Muscle layer of colon (tissue), 2 donors: Measurements from ENCODE around the gene APAF1.

Experiments used
- H3K27ac ChIP-seq: one replicate; pipeline ENCODE4 v1.7.0; 2013; ENCODE audit warnings: low read depth, mild to moderate bottlenecking, low read length, moderate library complexity
- H3K27me3 ChIP-seq, 2 donors: one replicate each; pipeline ENCODE4 v1.7.0; 2013; ENCODE audit warnings: low read length in 2 of 2, mild to moderate bottlenecking in 2 of 2; ENCODE audit not compliant: insufficient read depth in 2 of 2, control insufficient read depth in 1 of 2
- H3K36me3 ChIP-seq: one replicate; pipeline ENCODE4 v1.7.0; 2013; ENCODE audit warnings: mild to moderate bottlenecking, low read length; ENCODE audit not compliant: insufficient read depth
- H3K4me1 ChIP-seq: one replicate; pipeline ENCODE4 v1.7.0; 2013; ENCODE audit warnings: mild to moderate bottlenecking, low read length; ENCODE audit not compliant: insufficient read depth
- H3K4me3 ChIP-seq, 2 donors: one replicate each; pipeline ENCODE4 v1.7.0; 2013; ENCODE audit warnings: low read length in 2 of 2, low read depth in 1 of 2, mild to moderate bottlenecking in 1 of 2, moderate library complexity in 1 of 2
- H3K9ac ChIP-seq: one replicate; pipeline ENCODE4 v1.7.0; 2013; ENCODE audit warnings: low read length
- H3K9me3 ChIP-seq: one replicate; pipeline ENCODE4 v1.7.0; 2013; ENCODE audit warnings: mild to moderate bottlenecking, low read length
- donor health status: abdominal sarcoma.
- donor health status: Adenocarcinoma of cecum.

Gene APAF1

DNA sequence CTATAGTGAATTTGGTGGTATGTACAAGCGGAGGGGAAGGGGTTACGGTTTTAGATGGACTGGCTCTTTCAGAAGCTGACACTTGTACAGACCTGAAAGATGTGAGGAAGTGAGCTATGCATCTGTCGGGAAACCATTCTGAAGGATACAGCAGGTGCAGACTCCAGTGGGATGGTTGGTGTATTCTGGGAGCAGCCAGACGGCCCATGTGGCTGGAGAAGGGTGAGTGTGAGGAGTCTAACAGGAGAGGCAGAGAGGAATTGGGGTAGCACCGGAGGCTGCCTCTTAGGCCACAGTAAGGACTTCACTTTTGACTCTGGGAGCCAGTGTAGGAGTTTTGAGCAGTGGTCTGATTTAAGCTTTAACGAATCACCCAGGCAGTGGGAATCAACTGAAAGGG is 90.7 kb downstream of the APAF1 start:
- no peaks in the 10 kb centered on the region for H3K27me3 ChIP-seq
- H3K4me3 ChIP-seq, result no peak overlapping the region
- no peak overlapping the region for H3K27ac ChIP-seq
- H3K36me3 ChIP-seq, result peaks cover 7% of the 10 kb centered on the region
- H3K9me3 ChIP-seq, result no peaks in the 10 kb centered on the region
- no peak overlapping the region for H3K9ac ChIP-seq
- H3K4me1 ChIP-seq, result no peaks in the 10 kb centered on the region

GRCh38 chr12:98736352-98737321 is 91.5 kb downstream of the APAF1 start:
- Histone ChIP-seq H3K9me3 (no peaks in the 10 kb centered on the region), H3K36me3 (no peaks in the 10 kb centered on the region), H3K4me1 (no peaks in the 10 kb centered on the region), H3K9ac (no peak overlapping the region), H3K27me3 (no peaks in the 10 kb centered on the region), H3K4me3 (no peak overlapping the region), H3K27ac (no peak overlapping the region)

DNA sequence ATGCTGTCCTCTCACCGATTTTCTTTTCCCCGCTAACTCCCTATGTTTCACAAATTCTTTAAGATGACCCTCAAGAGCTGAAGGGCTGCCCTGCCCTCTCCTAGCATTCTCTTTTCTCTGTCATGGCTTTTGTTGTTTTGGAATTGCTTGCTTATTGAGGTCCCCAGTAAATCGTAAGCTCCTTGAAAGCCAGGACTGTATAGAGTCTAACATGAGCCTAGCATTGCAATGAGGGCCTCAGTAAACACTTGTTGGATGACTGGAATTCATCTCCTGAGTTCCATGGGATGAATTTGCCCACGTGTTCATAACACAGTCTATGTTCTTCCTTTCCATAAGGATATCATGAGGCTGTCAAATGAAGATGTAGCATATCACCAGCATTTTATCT is 92.2 kb downstream of the APAF1 start:
- no peaks in the 10 kb centered on the region for H3K4me1 ChIP-seq
- H3K4me3 ChIP-seq, result no peak overlapping the region
- H3K9me3 ChIP-seq, result no peaks in the 10 kb centered on the region
- H3K27ac ChIP-seq, result no peak overlapping the region
- no peaks in the 10 kb centered on the region for H3K36me3 ChIP-seq
- no peak overlapping the region for H3K9ac ChIP-seq
- H3K27me3 ChIP-seq, result no peaks in the 10 kb centered on the region

DNA sequence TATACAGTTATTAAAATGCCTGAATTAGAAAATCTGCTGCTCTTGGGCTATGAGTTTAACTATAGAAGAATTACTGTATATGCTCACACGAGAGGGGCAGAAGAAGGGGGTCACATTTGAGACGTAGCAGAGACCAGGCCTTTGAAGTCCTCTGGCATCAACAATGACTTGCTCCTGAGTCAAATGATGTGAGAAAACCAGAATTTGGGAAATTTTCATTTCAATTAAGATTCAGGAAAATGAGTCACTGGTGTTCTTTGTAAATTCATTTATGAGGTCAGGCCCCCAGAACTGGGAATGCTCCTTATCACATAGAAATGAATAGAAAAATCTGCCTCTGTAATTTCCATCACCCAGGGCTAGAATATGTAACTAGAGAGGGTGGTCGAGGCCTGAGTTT is 92.9 kb downstream of the APAF1 start:
- Histone ChIP-seq H3K4me3 (no peak overlapping the region), H3K9me3 (no peaks in the 10 kb centered on the region), H3K36me3 (no peaks in the 10 kb centered on the region), H3K27me3 (no peaks in the 10 kb centered on the region), H3K9ac (no peak overlapping the region), H3K4me1 (no peaks in the 10 kb centered on the region), H3K27ac (no peak overlapping the region)

GRCh38 chr12:98738539-98738938 is 93.4 kb downstream of the APAF1 start:
- Histone ChIP-seq H3K4me3 (no peak overlapping the region), H3K27ac (no peak overlapping the region), H3K9ac (no peak overlapping the region), H3K9me3 (no peaks in the 10 kb centered on the region), H3K4me1 (no peaks in the 10 kb centered on the region), H3K27me3 (no peaks in the 10 kb centered on the region), H3K36me3 (no peaks in the 10 kb centered on the region)

DNA sequence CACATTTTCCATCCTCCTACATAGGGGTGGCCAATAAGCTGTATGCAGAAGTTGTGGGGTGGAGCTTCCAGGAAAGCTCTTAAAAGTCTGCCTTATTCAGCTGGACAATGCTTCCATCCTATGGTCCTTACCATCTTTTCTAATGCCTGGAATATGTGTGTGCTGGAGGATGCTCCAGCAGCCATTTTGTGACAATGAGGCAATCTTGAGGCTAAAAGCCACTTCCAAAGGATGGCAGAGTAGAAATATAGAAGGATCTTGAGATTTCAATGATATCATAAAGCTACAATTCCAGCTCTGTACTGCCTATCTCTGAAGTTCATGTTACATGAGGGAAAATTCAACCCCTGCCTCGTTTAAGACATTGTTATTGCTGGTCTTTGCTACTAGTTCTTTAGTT is 95.7 kb downstream of the APAF1 start:
- no peak overlapping the region for H3K27ac ChIP-seq

GRCh38 chr12:98741196-98741555 is 96.1 kb downstream of the APAF1 start:
- Histone ChIP-seq H3K27me3 (peaks cover 0 to 2% of the 10 kb centered on the region in 2 donors), H3K27ac (no peak overlapping the region), H3K4me1 (peaks cover 4% of the 10 kb centered on the region), H3K4me3 (no peak overlapping the region), H3K36me3 (no peaks in the 10 kb centered on the region), H3K9ac (no peak overlapping the region), H3K9me3 (no peaks in the 10 kb centered on the region)

More for the DNA sequence above, 95.7 kb downstream of the APAF1 start:
- Histone ChIP-seq H3K36me3 (no peaks in the 10 kb centered on the region), H3K4me1 (peaks cover under 1% of the 10 kb centered on the region), H3K27me3 (no peaks in the 10 kb centered on the region), H3K4me3 (no peak overlapping the region), H3K9me3 (no peaks in the 10 kb centered on the region), H3K9ac (no peak overlapping the region)

GRCh38 chr12:98741556-98742265 is 96.6 kb downstream of the APAF1 start:
- Histone ChIP-seq H3K4me1 (peaks cover 6% of the 10 kb centered on the region), H3K36me3 (no peaks in the 10 kb centered on the region), H3K4me3 (no peak overlapping the region), H3K9ac (no peak overlapping the region), H3K9me3 (no peaks in the 10 kb centered on the region), H3K27ac (no peak overlapping the region), H3K27me3 (peaks cover 0 to 7% of the 10 kb centered on the region in 2 donors)

DNA sequence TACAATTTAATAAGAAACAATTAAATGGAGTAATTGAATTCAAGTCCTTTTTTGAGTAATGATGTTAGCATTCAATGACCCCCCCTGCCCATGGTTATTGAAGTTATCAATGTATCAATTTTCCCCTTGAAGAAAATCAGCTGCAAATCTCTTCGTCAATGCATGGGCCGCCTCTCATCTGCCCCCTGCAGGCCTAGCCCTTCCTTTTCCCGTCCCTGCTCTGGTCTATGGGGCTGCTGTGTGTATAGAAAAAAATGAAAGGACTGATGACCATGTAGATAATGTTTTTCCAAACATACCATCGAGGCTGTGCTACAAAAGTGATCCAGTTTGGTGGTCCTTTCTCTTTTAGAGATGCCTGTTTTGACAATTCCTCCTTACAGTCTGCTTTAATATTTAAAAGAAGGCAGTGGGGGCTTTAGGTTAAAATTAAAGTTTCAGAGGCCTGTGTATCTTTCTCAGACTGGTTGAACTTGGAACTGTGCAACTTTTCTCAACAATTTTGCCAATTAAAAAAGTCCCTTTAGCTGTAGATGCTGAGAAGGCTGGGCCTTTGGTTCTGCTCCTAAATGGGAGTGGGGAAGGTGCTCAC is 98.4 kb downstream of the APAF1 start:
- H3K27me3 ChIP-seq, result peaks cover 0 to 7% of the 10 kb centered on the region in 2 donors
- no peak overlapping the region for H3K4me3 ChIP-seq
- H3K27ac ChIP-seq, result no peak overlapping the region
- H3K4me1 ChIP-seq, result peaks cover 6% of the 10 kb centered on the region
- no peak overlapping the region for H3K9ac ChIP-seq
- H3K36me3 ChIP-seq, result no peaks in the 10 kb centered on the region
- no peaks in the 10 kb centered on the region for H3K9me3 ChIP-seq

DNA sequence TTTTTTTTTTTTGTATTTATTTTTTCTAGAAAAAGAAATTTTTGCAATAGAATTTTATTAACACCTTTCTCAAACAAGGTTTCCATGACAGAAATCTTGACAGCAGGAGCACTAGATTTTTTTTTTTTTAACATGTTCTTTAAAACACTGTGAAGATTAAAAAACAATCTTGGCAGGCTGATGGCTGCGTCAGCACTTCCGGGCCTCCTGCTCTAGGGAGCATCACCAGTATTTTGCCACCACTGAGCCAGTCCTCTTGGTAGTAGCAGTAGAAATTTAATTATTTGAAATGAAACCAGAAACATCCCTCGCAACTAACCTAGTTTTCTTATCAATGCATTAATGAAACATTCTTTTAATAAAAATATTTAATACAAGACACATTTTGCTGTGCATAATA is 99.6 kb downstream of the APAF1 start:
- Histone ChIP-seq H3K27me3 (peaks cover 0 to 7% of the 10 kb centered on the region in 2 donors), H3K4me3 (no peak overlapping the region), H3K9me3 (no peaks in the 10 kb centered on the region), H3K27ac (no peak overlapping the region), H3K9ac (no peak overlapping the region), H3K4me1 (peaks cover 6% of the 10 kb centered on the region), H3K36me3 (no peaks in the 10 kb centered on the region)

DNA sequence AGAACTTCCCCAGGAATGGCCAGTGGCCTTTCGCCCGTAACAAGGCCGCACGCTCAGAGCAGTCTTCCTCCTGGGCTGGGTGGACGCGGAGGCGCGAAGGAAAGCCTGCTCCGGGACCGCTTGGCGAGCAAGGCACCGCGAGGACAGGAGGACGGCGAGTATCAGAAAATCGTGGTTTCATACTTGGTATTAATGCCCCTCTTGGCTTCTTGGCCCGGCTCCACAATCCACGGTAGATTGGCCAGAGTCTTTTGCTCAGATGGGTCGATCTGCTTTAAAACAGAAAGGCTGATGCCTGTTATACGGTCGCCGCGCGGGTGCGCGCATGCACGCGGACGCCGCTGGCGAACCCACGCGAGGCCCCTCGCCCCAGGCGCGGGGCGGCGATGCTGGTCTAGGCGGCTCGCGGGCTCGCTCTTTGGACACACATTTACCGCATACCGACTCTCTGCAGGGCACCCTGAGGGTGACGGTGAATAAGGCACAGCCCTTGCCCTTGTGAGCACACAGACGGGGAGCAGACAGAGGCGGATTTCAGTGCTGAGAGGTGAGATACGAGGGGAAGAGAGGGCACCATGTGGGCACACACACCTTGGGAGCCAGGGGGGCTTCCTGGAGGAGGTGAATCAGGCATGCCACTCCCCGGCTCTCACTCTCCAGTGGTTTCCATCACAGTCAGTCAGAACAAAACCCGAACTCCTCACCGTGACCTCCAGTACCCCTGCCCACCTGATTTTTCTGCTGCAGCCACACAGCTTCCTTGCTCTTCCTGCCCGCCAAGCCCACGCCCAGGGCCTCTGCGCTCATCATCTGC is 100.7 kb downstream of the APAF1 start:
- Histone ChIP-seq H3K9me3 (no peaks in the 10 kb centered on the region), H3K36me3 (no peaks in the 10 kb centered on the region), H3K27ac (no peak overlapping the region), H3K4me1 (peaks cover 6% of the 10 kb centered on the region), H3K4me3 (peak overlapping the region; percentile 45 to 59), H3K9ac (no peak overlapping the region), H3K27me3 (peaks cover 0 to 7% of the 10 kb centered on the region in 2 donors)
